ENCODE results near the gene FOXE3.

Gene FOXE3

GRCh38 chr1:47389731-47390130 lies 26.4 kb upstream of the FOXE3 start:
- no peak for TF ChIP-seq REST (IDR thresholded peaks at IDR 0.05; ENCODE audit: insufficient read depth in 1 of 2, low read depth in 2 of 2, low read length in 2 of 2)
- TF ChIP-seq POLR2AphosphoS5 (IDR thresholded peaks at IDR 0.05; ENCODE audit: low read depth, low read length) = no peak
- no peak for TF ChIP-seq SIN3A (IDR thresholded peaks at IDR 0.05; ENCODE audit: borderline replicate concordance, insufficient read depth, low read length)
- no peak for TF ChIP-seq FOXP2 (optimal IDR thresholded peaks at IDR 0.05; ENCODE audit: borderline replicate concordance, extremely low read depth, extremely low read length, insufficient read depth)
- TF ChIP-seq TAF1 (IDR thresholded peaks at IDR 0.05; ENCODE audit: borderline replicate concordance, insufficient read depth, low read length) = no peak

- no peak for TF ChIP-seq TAF1 (IDR thresholded peaks at IDR 0.05; ENCODE audit: borderline replicate concordance, insufficient read depth, low read length)
- no peak for TF ChIP-seq FOXP2 (optimal IDR thresholded peaks at IDR 0.05; ENCODE audit: borderline replicate concordance, extremely low read depth, extremely low read length, insufficient read depth)
- no peak for TF ChIP-seq REST (IDR thresholded peaks at IDR 0.05; ENCODE audit: insufficient read depth in 1 of 2, low read depth in 2 of 2, low read length in 2 of 2)
- TF ChIP-seq POLR2AphosphoS5 (IDR thresholded peaks at IDR 0.05; ENCODE audit: low read depth, low read length) = no peak
- TF ChIP-seq SIN3A (IDR thresholded peaks at IDR 0.05; ENCODE audit: borderline replicate concordance, insufficient read depth, low read length) = no peak
Measured at GRCh38 chr1:47390843-47391242, 25.2 kb upstream of the FOXE3 start.

DNA sequence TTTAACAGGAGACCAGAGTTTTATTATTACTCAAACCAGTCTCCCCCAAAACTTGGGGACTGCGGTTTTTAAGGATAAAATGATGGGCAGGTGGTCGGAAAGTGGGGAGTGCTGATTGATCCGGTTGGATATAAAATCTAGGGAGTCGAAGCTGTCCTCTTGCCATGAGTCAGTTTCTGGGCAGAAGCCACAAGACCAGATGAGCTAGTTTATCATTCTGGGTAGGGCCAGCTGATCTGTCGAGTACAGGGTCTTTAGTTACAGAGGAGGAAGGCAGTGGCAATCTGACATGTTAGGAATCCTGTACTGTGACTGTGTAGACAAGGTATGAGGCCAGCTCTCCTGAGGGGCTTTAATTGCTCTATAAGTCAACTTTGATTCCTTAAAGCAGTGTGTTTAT lies 22.9 kb upstream of the FOXE3 start:
- TF ChIP-seq TAF1 (IDR thresholded peaks at IDR 0.05; ENCODE audit: borderline replicate concordance, insufficient read depth, low read length) (no peak), SIN3A (IDR thresholded peaks at IDR 0.05; ENCODE audit: borderline replicate concordance, insufficient read depth, low read length) (no peak), REST (IDR thresholded peaks at IDR 0.05; ENCODE audit: insufficient read depth in 1 of 2, low read depth in 2 of 2, low read length in 2 of 2) (no peak), POLR2AphosphoS5 (IDR thresholded peaks at IDR 0.05; ENCODE audit: low read depth, low read length) (no peak)

GRCh38 chr1:47395433-47395832 lies 20.7 kb upstream of the FOXE3 start:
- TF ChIP-seq FOXP2 (optimal IDR thresholded peaks at IDR 0.05; ENCODE audit: borderline replicate concordance, extremely low read depth, extremely low read length, insufficient read depth) = no peak
- no peak for TF ChIP-seq POLR2AphosphoS5 (IDR thresholded peaks at IDR 0.05; ENCODE audit: low read depth, low read length)
- no peak for TF ChIP-seq TAF1 (IDR thresholded peaks at IDR 0.05; ENCODE audit: borderline replicate concordance, insufficient read depth, low read length)
- no peak for TF ChIP-seq REST (IDR thresholded peaks at IDR 0.05; ENCODE audit: insufficient read depth in 1 of 2, low read depth in 2 of 2, low read length in 2 of 2)
- TF ChIP-seq SIN3A (IDR thresholded peaks at IDR 0.05; ENCODE audit: borderline replicate concordance, insufficient read depth, low read length) = no peak

- TF ChIP-seq TAF1 (IDR thresholded peaks at IDR 0.05; ENCODE audit: borderline replicate concordance, insufficient read depth, low read length) (no peak), SIN3A (IDR thresholded peaks at IDR 0.05; ENCODE audit: borderline replicate concordance, insufficient read depth, low read length) (no peak), POLR2AphosphoS5 (IDR thresholded peaks at IDR 0.05; ENCODE audit: low read depth, low read length) (no peak), FOXP2 (optimal IDR thresholded peaks at IDR 0.05; ENCODE audit: borderline replicate concordance, extremely low read depth, extremely low read length, insufficient read depth) (no peak), REST (IDR thresholded peaks at IDR 0.05; ENCODE audit: insufficient read depth in 1 of 2, low read depth in 2 of 2, low read length in 2 of 2) (no peak)
Measured at GRCh38 chr1:47396671-47397196, 19.4 kb upstream of the FOXE3 start.

All from PFSK-1 (cell line).